Ecto neural progenitor cell (in vitro differentiated cells): Measurements from ENCODE around the gene PTPRE.

Experiments
- DNase-seq: peaks from one replicate; pipeline ENCODE4 v3.0.0-alpha.2; 2018; ENCODE audit warnings: low spot score

PTPRE gene

GRCh38 chr10:128026615-128027300 is 119.9 kb downstream of the PTPRE start:
- DNase-seq, result no peak

DNA sequence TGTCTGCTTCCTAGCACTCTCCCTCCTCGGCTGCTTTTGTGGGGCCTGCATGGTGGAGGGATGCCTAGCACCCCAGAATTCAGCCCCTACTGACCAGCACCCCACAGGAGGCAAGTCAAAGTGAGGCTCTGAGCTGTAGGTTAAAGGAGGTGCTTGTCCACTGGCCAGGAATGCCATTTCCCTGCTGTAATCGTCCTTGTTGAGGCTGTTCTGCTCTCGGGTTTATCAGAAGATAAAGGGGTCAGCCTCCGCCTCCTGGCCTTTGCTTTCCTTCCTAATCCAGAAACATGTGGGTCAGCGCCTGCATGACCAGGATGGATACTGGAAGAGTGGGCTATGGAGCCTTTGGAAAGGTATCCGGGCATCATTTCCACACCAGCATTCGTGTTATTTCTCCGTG is 120.4 kb downstream of the PTPRE start:
- DNase-seq, result no peak

DNA sequence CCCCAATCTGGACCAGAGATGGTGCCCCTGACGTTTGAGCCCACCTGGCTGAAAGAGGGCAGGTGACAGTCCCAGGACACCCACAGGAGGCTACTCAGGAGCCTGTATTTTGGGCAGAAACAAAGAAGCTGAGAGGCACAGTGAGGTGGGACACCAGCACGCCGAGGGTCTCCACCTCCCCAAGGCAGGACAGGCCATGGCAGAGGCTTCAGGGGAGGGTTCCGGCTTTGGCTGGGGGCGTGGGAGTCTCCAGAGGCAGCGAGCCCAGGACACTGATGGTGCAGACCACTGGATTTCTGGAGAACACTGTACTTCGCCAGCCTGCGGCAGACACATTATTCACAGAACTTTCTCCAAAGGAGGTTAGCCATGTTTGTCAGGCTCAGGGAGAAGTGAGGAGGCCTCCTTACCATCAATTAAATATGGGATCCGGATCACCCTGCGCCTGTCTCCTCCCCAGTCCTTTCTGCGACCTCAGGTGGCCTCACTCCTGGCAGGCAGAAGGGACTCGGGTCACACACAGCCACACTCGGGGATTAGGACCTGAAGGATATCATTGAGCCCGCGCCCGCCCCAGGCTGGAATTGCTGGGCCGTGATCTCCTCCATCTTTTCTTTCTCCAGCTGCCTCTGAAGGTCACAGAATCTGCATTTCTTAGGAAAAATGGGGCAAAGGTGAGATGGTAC is 121.1 kb downstream of the PTPRE start:
- DNase-seq, result no peak

GRCh38 chr10:128028508-128029289 is 121.8 kb downstream of the PTPRE start:
- no peak for DNase-seq

GRCh38 chr10:128029290-128029651 is 122.4 kb downstream of the PTPRE start:
- no peak for DNase-seq

GRCh38 chr10:128029731-128030369 is 122.9 kb downstream of the PTPRE start:
- no peak for DNase-seq

GRCh38 chr10:128030498-128031072 is 123.7 kb downstream of the PTPRE start:
- no peak for DNase-seq

DNA sequence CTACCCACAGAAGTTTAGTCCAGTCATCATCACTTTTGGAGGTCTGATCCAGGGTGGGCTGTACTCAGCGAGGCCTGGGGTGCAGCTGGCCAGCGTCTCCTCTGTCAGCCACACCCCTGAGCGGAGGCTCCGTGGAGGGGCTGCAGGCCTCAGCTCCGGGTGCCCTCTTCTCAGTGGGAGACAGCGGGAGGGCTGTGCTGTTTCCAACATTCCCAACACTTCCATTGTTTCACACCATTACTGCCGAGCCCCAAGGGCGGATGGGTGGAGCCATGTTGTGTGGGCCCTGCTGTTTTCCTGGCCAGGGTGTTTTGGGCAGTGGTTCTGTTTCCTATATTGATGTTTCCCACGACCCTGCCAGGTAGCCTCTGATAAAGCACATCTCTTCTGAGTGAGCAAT is 124.3 kb downstream of the PTPRE start:
- DNase-seq, result no peak

- DNase-seq, result no peak
Observed at GRCh38 chr10:128032466-128032865, 125.6 kb downstream of the PTPRE start.

GRCh38 chr10:128035557-128035973 is 128.7 kb downstream of the PTPRE start:
- DNase-seq, result peak; percentile 78

GRCh38 chr10:128036011-128036615 is 129.2 kb downstream of the PTPRE start:
- DNase-seq, result no peak

- DNase-seq, result no peak
Observed at GRCh38 chr10:128036746-128037543, 130.0 kb downstream of the PTPRE start.

DNA sequence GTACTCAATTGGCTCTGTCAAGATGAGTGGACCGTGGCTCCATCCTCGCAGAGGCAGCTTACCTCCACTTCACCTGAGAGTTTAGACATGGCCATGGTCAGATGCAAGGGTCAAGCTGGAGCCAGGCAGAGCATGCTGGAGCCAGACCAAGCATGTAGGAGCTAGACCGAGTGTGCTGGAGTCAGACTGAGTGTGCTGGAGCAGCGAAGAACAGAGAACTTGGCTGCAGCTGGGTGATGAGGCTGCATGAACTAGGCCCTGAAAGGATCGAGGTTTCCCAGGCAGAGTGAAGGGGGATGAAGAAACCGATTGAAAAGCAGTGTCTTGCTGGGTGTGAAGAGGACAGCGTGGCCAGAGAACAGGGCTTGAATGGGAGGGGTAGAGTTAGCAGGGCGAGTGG is 133.2 kb downstream of the PTPRE start:
- DNase-seq, result no peak

- no peak for DNase-seq
Observed at GRCh38 chr10:128040681-128041080, 133.8 kb downstream of the PTPRE start.

- DNase-seq, result no peak
Observed at GRCh38 chr10:128042131-128042610, 135.3 kb downstream of the PTPRE start.

GRCh38 chr10:128043259-128044045 is 136.5 kb downstream of the PTPRE start:
- no peak for DNase-seq

DNA sequence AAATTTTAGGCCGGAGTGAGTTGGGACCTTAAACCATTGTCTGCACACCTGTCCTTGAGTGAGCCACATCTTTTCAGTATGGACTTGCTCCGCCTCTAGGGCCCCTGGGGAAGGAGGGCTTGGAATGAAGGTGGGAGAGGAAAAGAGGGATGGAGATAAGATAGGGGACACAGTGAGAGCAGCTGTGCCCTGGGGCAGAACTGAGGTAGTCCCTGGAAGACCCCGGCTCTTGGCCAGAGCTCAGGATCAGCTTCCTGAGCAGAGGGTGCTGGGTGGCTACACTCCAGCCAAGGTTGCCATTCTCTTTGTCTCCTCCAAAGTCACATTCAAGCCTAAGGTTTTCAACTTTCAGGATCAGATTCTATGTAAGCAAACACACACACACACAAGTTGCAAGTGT is 137.3 kb downstream of the PTPRE start:
- no peak for DNase-seq

DNA sequence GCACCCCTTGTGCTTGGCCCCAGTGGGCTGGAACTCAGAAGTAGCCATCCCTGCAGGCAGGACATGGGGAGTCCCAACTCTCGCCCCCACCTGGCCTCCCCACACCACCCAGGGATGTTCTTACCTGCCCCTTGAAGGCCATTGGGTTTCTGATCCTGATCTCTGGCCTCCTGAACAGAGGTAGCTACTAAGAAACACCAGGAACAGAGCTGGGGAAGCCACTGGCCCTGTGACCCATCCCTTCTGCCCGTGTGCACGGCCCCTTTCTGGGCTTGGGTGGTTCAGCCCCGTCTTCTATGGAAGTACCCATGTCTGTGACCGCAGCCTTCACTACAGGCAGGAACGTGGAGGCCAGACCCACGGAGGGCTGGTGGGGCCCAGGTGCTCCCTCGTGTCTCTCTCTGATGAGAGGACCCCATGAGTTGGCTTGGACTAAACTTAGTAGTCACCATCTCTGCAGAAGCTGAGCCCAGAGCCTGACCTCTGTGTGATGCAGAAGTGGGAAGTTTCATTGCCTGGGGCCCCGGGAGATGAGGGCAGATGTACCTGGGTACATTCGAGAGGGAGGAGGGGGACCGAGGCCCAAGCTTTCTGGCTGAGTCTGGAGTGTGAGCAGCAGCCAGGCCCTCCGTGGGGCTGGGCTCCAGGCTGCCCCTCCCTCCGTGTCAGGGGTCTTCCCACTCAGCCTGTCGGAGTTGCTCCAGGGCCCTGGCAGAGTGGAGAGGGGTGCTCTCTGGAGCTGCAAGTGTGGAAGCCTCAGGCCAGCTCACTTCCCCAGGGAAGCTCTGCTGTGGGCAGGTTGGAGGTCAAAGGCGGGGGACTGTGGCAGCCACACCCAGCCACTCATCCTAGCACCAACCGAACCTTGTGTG is 138.3 kb downstream of the PTPRE start:
- DNase-seq, result no peak

- DNase-seq, result no peak
Observed at GRCh38 chr10:128045833-128046120, 138.9 kb downstream of the PTPRE start.
